ENCODE measurements around the gene NHLRC4.

- TF ChIP-seq CTCF (IDR thresholded peaks at IDR 0.05) (no peak), POLR2AphosphoS5 (IDR thresholded peaks at IDR 0.05) (no peak), POLR2A (IDR thresholded peaks at IDR 0.05) (no peak)
Observed at GRCh38 chr16:577796-578195, 11.0 kb downstream of the NHLRC4 start.

All from stomach (tissue), 4 donors.